Liver (tissue), 3 donors: ENCODE data around the gene MINDY1.

Experiments
- ATF3 ChIP-seq: IDR thresholded peaks from 2 replicates; pipeline ENCODE4 v1.6.1; 2016; ENCODE audit warnings: antibody characterized with exemption
- EGR1 ChIP-seq, 2 donors: IDR thresholded peaks; 2 replicates each; pipeline ENCODE4 v1.6.1; 2016 to 2018; ENCODE audit warnings: antibody characterized with exemption in 2 of 2, low read depth in 2 of 2
- GABPA ChIP-seq, 2 donors: IDR thresholded peaks in 1 of 2; conservative IDR thresholded peaks in 1 of 2; 2 replicates each; pipeline ENCODE4 v1.6.1; 2016; ENCODE audit warnings: antibody characterized with exemption in 2 of 2, mild to moderate bottlenecking in 1 of 2, moderate library complexity in 1 of 2
- JUND ChIP-seq, 2 donors: IDR thresholded peaks; 2 replicates each; pipeline ENCODE4 v1.6.1; 2016; ENCODE audit warnings: antibody characterized with exemption in 2 of 2
- MAX ChIP-seq: IDR thresholded peaks from 2 replicates; pipeline ENCODE4 v1.6.1; 2016; ENCODE audit warnings: antibody characterized with exemption
- NR2F2 ChIP-seq: IDR thresholded peaks from 2 replicates; pipeline ENCODE4 v1.6.1; 2016; ENCODE audit warnings: antibody characterized with exemption
- RAD21 ChIP-seq, 2 donors: IDR thresholded peaks; 2 replicates each; pipeline ENCODE4 v1.6.1; 2016; ENCODE audit warnings: antibody characterized with exemption in 2 of 2, mild to moderate bottlenecking in 2 of 2
- REST ChIP-seq: IDR thresholded peaks from 2 replicates; pipeline ENCODE4 v1.6.1; 2016; ENCODE audit warnings: antibody characterized with exemption, mild to moderate bottlenecking
- SP1 ChIP-seq: IDR thresholded peaks from 2 replicates; pipeline ENCODE4 v1.6.1; 2018; ENCODE audit warnings: antibody characterized with exemption, mild to moderate bottlenecking
- TAF1 ChIP-seq: conservative IDR thresholded peaks from 2 replicates; pipeline ENCODE4 v1.6.1; 2016; ENCODE audit warnings: antibody characterized with exemption, mild to moderate bottlenecking
- YY1 ChIP-seq: IDR thresholded peaks from 2 replicates; pipeline ENCODE4 v1.6.1; 2016; ENCODE audit warnings: antibody characterized with exemption, mild to moderate bottlenecking
- TF ChIP-seq, protein P1 (sequence below): fragments of 150-350 bp; IDR thresholded peaks from 2 replicates; pipeline ENCODE4 v1.5.1; 2017; ENCODE audit warnings: improper control_type of control experiment, low read depth, low read length; ENCODE audit not compliant: missing input control
- donor health status: healthy.
- donor health status: healthy.

- TF ChIP-seq, protein P1, sequence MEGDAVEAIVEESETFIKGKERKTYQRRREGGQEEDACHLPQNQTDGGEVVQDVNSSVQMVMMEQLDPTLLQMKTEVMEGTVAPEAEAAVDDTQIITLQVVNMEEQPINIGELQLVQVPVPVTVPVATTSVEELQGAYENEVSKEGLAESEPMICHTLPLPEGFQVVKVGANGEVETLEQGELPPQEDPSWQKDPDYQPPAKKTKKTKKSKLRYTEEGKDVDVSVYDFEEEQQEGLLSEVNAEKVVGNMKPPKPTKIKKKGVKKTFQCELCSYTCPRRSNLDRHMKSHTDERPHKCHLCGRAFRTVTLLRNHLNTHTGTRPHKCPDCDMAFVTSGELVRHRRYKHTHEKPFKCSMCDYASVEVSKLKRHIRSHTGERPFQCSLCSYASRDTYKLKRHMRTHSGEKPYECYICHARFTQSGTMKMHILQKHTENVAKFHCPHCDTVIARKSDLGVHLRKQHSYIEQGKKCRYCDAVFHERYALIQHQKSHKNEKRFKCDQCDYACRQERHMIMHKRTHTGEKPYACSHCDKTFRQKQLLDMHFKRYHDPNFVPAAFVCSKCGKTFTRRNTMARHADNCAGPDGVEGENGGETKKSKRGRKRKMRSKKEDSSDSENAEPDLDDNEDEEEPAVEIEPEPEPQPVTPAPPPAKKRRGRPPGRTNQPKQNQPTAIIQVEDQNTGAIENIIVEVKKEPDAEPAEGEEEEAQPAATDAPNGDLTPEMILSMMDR: no peak
- no peak for TF ChIP-seq SP1
- no peak for TF ChIP-seq ATF3
- TF ChIP-seq GABPA (IDR thresholded peaks at IDR 0.05 in 1 of 2, conservative IDR thresholded peaks at IDR 0.05 in 1 of 2): no peak
- TF ChIP-seq NR2F2: no peak
- TF ChIP-seq RAD21 (IDR thresholded peaks at IDR 0.05): no peak
- peak; percentile 59 for TF ChIP-seq REST
- no peak for TF ChIP-seq JUND (IDR thresholded peaks at IDR 0.05)
- no peak for TF ChIP-seq YY1
- TF ChIP-seq EGR1 (IDR thresholded peaks at IDR 0.05; ENCODE audit: low read depth in 2 of 2): no peak
- no peak for TF ChIP-seq TAF1
- no peak for TF ChIP-seq MAX
Observed at GRCh38 chr1:150972417-150972940, 34.2 kb downstream of the MINDY1 start.
